GM19397 (cell line): ENCODE results near the gene ARHGEF38.
"Not testable (repeated sequence)": the region's sequence is repeated elsewhere in the genome, so short reads cannot be mapped to it uniquely, and the experiment has no call there.

ENCODE experiments used
- ATAC-seq: cut with Tn5 transposase; IDR thresholded peaks from one replicate; pipeline ENCODE4 v1.9.1; 2021; ENCODE audit warnings: mild to moderate bottlenecking, moderate library complexity; ENCODE audit not compliant: unreplicated experiment

ARHGEF38 gene

DNA sequence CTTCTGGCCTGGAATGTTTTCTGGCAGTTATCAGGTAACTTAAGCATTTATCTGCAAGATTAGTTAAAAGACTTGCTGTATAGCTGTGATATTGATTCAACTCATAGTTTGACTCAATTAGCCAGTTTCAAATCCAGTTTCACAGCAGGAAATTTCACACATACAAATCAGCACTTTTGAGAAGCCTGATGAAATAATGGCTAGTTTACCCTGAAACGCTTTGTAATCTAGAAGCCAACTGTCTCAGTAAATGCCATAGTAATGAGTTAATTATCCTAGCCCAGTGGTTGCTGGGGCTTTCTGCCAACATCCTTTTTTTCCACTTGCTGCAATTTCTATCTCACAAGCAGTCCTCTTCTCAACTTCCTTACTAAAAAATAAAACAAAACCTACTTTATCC lies 53.1 kb downstream of the ARHGEF38 start:
- no peak for ATAC-seq

DNA sequence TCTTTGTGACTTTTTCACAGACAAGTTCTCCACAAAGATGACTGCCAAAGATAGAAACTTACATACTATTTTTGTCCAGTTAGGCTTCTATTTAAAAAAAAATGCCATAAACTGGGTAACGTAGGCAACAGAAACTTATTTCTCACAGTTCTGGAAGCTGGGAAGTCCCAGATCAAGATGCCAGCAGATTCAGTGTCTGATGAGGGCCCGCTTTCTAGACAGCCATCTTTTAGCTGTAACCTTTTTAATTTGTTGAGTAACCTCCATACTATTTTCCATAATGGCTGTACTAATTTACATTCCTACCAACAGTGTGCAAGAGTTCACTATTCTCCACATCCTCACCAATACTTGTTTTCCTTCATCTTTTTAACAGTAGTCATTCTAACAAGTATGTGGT lies 55.5 kb downstream of the ARHGEF38 start:
- ATAC-seq, result no peak

DNA sequence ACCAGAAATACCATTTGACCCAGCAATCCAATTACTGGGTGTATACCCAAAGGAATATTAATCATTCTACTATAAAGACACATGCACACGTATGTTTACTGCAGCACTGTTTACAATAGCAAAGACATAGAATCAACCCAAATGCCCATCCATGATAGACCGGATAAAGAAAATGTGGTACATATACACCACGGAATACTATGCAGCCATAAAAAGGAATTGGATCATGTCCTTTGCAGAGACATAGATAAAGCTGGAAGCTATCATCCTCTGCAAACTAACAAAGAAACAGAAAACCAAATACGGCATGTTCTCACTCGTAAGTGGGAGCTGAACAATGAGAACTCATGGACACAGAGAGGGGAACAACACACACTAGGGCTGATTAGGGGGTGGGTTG lies 57.4 kb downstream of the ARHGEF38 start:
- not testable (repeated sequence) for ATAC-seq

DNA sequence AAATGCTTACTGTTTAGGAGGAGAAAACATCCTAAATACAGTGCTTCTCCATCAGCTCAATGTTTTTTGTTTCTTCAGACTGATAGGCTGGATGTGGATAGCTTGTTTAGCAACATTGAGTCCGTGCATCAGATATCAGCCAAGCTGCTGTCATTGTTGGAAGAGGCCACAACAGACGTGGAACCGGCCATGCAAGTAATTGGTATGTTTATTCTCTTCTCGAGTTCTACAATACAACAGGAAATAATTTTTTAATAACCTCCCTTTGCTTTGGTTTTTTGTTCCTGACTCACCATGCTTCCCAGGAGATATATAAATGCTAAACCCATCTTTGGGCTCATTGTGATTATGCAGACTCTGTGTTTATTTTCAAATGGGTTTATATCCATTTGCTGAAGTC lies 60.9 kb downstream of the ARHGEF38 start:
- no peak for ATAC-seq

DNA sequence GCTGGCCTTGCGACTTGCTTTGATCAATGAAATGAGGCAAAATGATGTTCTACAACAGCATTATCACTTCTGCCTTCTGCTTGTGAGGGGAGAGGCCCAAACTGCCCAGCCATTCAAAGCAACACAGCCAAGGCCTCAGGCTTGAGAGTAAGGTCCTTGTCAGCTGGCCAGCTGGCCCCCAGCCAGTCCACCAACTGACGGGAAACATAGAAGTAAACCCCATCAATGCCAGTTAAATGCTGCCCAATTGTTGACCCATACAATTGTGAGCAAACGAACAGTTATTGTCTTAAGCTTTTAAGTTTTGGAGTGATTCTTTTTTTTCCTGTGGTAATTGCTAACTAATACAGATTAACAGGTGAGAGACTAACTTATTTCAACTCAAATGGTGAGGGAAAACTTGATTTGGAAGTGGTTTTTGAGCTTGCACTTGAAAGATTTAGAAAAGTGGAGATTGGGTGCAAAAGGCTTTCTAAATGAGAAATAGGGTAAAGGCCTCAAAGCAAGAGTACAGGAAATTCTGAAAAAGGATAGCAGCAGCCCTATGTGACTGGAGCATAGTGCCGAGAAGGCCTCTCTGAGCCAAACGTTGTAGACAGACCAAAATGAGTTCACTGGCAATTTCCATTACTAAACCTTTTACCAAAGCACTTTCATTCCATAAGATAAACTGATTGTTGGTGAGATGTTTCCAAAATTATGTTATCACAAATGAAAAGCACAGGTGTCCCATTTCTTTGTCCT lies 66.9 kb downstream of the ARHGEF38 start:
- no peak for ATAC-seq

DNA sequence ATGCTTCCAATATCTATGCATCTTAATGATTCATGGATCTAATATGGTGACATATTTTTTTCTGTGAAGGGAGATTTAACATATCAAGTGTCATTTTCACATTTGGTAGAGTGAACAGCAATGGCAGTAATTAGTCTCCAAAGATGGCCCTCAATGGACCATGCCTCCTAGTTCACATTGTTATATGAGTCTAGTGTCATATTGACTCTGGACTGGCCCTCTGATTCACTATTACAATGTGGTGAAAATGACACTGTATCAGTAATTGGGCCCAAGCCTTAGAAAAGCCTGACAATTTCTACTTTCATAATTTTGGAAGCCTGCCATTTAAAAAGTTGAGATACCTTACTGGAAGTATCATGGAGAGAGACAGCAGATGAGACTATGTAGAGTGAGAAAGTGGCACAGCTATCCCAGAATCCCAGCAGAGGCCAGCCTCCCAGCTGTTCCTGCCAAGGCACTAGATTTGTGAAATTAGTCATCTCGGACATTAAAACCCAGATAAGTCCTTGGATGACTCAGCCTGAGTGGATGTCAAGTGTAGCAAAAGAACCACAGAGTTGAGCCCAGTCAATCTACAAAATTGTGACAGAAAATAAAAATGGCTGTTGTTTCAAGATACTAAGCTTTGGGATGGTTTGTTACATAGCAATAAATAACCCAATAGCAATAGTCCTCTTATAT lies 68.4 kb downstream of the ARHGEF38 start:
- no peak for ATAC-seq

DNA sequence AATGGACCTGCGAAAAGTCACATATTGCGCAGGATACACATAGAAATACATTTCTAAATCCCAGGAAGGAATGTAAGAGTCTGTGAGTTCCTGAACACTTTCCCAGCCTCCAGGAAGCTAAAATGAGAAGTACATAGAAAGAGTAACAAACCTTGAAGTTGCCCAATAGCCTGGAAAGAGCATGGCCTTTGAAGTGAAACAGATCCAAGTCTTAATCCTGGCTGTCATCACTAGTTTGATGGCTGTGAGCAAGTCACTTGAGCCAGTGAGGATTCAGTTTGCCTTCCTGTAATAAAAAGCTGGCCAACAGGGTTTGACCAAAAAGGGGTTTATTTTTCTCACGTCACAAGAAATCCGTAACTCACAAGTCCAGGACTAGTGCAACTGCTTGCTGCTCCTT lies 69.8 kb downstream of the ARHGEF38 start:
- no peak for ATAC-seq

DNA sequence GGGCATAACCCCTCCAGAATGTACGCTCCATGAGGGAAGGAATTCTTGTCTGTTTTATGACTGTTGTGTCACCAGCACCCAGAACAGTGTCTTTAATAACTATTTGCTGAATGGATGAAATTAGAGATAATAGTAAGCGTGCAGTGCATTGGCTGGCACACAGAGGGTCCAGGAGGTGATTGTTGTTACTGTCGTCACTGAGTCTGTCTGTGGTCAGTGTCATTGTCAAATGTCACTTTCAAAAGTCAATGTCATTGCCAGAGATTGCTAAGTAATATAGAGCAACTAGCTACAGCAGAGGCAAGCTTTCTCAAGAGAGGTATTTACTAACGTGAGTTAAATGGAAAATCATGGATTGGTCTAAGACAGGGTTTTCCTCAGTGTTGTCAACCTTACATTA lies 70.7 kb downstream of the ARHGEF38 start:
- no peak for ATAC-seq

DNA sequence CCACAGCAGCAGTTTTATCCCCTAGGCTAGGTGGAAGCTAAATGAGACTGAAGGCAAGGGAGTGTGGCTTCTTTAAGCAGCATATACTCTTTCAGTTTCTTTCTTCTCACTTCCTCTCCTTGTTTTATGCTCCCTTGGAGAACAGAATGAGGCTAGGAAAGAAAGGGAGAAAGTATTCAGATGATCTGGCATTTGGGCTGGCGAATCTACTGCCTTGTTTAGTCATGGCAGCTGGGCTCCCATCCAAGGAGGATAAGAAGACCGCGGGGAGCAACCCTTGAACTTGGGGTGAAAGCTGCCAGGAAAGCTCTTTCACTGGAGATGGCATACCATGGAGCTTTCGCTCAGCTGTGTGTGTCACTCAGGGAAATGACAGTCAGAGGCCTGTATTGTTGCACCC lies 72.1 kb downstream of the ARHGEF38 start:
- peak; percentile 56 for ATAC-seq

DNA sequence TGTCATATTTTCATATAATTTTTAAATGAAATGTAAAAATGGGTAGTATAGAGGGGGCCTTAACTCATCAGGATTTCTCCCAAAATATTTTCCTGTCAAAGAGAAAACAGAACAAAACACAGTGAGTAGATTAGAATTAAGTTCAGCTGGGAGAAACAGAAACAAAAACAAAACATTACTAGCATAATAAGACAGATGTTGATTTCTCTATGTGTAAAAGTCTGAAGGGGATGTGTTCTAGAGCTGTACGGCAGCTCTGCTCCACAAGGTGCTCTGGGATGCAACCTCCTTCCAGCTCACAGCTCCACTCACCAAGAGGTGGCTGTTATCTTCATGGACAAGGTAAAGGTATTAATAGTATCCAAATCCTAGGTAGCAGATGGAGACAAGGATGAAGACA lies 72.8 kb downstream of the ARHGEF38 start:
- ATAC-seq, result no peak

DNA sequence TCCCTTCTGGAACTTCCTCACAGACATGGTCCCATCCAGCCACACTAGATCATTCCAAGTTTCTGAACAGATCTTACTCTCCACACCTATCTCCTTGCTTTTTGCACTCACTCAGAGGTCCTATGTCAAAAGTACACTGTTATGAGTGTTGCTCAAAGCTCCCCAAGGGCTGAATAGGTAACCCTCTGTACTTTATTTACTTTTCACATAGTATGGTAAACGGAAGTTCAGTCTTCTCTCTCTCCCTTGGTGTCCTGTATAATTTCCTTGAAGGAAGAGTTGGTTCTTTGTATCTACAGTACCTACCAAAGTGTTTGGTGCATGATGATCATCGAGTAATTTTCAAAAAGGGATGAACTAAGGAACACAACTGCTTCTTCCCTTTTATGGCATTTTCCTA lies 74.4 kb downstream of the ARHGEF38 start:
- no peak for ATAC-seq

DNA sequence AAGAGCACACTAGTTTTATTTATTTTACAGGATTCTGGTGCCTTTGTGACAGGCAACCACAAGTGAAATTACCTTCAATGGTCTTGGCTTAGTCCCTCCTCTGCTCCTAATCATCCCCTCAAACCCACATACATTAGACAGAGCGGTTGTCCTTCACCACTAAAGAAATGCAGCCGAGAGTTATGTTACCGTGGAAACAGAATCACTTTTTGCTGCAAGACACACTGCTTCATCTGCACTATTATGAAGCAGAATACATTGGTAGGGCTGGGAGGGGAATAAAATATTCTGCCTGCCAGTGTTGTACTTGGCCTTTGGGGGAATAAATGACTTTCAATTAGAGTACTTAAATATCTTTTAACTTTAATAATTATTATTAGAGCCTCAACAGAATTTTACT lies 75.2 kb downstream of the ARHGEF38 start:
- no peak for ATAC-seq

DNA sequence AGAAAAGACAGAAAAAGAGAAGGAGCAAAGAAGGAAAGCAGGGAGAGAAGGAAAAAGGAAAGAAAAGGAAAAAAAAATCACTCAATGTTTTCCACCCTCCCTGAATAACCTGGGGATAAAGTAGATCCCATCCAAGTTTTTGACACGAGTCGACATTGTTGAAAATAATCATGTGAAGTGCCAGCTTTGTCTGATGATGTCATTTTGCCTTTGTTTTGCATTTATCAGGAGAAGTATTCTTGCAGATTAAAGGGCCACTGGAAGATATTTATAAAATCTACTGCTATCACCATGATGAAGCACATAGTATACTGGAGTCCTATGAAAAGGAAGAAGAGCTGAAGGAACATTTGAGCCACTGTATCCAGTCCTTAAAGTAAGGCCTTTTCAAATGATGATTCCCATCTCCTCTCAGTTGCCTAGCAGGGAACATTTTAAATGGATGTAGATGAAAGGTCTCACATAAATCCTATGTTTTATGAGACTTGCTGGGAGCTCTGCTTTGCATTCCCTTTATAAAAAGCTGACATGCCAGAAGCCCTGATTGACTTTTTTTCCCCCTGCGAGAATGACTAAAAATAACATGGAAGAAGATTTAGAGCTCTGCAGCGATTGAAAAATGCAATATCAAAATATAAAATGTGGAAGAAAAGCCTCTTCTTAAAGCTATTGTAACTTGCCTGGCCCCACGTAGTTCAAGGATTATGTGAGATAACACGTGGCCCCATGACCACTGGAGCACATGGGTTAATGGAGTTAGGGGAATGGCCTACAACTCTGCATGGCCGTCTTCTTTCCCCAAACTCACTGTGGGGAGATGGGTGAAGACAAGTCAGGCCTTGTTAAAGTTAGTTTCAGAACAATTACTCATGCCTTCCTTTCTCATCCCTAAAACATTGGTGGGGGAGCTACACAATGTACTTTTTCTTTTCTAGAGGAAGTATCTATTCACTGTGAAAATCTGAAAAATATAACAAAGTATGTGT lies 78.5 kb downstream of the ARHGEF38 start:
- no peak for ATAC-seq

DNA sequence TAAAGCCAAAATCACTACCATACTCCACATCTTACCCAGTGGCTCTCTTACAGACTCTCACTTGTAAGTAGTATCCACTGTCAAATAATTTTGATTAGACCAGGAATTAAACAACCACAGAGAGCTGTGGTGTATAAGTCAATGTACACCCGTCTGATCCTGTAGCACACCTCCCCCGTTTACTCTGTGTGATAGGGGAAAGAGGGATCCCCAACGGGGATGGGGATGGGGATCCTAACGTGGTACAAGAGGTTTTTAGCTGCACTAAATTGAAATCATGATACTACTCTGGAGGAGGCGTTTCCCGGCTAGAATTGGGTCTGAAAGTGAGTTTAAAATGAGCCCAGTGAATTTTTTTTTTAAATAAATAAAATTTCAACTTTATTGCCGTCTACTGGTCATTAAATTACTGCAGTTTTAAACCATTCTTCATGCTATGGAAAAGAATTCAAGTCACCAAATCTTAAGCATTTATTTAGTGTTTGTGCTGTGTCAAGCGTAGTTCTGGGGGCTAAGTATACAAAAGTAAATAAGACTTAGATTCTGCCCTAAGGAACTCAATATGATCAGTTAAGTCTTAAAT lies 79.5 kb downstream of the ARHGEF38 start:
- ATAC-seq, result no peak

DNA sequence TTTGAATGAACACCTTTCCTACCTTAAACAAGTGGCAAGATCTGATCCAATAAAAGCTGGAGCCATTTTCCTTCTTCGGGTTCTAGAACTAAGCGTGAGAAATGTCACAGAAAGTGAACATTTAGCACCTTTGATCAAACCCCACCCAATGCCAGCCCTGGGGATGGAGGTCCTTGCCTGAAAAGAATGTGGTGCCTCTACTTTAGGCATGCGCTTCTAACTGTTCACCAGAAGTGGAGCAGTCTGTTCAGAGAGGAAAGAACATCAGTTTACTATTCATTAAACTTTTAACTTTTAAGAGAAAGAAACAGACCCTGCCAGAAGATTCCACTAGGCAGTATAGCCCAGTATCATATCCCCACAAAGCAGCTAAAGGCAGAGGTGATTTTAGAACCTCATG lies 80.2 kb downstream of the ARHGEF38 start:
- ATAC-seq, result no peak

DNA sequence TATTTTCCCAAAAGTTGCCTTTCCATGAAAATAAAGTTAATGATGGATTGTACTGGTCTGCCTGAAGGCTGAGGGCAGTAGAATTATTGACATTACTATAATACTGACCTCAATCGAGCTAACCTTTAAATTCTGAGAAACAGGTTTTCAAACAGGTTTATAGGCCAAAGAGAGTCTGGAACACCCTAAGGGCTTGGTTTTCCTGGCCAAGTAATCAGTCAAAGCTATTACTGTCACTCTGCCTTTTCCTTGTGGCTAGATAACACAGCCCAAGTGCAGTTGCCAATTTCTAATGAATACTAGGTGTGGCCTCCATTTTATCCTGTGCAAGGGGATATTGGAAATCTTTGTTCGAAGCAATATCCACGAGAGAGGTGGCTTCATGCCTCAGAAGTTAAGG lies 80.8 kb downstream of the ARHGEF38 start:
- ATAC-seq, result no peak

DNA sequence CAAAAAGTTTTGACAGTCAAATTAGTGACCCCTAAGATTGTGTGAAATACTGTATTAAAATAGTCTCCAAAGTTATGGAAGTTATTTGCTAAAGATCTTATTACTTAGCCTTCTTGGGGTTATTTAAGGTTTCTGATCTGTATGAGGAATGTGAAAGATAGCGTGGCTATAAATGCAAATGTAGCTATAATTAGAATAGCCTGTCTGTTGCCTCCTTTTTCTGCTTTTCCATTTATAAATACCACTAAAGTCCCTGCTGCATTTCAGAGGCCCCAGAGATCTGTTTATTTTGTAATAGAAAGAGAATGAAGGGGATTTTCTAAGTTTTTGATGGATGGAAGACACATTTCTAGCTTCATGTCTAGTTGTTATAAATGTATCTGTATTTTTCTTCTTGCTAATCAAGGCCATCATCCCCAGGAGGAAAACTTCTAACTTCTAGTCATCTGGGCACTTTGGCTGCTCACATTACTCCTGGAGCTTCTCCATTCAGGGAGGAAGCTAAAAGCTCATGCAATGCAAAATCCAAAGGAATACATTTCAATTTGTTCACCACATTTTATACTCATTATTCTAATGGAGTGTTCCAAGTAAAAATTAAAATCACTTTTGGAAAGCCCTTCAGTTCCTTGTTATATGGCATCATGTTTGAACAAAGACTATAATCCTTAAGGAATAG lies 82.1 kb downstream of the ARHGEF38 start:
- no peak for ATAC-seq

DNA sequence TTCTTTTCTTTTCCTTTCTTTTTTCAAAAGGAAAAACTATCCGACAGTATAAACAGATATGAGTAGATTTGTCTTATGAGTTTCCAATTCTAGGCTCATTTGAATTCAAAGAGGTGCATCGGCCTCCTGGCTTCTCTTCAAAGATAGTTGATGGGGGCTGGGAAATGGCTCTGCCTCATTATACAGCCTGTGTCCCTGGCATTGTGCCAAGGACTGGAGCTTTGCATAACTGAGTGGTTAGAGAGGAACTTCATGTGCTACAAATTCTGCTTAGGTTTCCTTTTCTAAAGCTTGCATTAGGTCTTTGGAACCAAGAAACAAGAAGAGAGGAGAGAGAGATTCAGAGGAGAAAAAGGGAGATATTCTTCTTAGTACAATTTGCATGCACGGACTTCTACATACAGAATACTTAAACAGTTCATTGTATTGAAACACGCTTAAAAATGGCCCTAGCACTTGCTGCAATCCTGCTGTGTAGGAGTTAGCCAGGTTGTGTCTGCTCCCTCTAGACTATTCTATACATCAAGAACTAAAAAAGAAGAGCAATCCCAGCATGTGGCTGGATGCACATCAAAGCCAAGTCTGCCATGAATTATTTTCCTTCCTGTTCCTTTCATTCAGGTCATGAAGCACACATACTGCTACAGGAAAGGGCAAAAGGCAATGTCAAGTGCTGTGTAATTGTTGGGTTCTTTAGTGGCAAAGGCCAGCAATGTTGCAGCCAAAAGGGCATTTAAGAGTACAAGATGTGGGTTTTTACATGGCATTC lies 85.2 kb downstream of the ARHGEF38 start:
- ATAC-seq, result peak; percentile 97

DNA sequence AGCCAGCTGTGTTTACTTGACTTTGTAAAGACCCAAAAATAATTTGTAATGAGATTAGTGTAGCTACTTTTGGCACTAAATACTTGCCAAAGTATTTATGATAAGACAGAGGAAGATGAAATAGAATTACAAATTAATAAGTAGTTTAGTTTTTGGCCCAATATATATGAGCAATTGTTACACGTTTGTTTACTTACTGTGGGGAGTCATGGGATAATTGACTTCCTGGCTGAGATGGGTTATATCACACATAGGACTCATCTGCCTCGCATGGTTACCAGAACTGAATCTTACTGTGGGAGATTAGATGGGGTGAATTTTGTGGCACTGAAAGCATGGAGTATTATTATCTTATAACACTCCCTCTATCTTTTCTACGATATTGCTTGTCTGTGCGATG lies 89.4 kb downstream of the ARHGEF38 start:
- ATAC-seq, result no peak

DNA sequence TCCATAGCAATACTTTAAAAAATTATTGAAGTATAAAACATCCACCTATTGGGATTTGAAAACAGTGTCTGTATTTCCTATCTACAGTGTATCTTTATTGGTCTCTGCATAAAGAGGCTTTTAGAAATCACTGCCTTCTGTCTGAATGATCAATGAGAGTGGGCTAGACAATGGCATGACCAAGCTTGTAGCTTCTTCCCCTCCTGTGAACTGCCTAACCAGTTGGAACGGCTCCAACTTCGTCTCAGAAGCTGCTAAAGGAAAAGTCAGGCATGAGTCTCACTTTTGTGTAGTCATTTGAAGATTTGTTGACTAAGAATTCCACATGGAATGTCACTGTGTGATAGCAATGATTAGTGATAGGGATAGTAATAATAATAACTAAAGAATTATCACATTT lies 91.8 kb downstream of the ARHGEF38 start:
- no peak for ATAC-seq
